T-helper 1 cell treated with Interleukin-12 subunit alpha and Interleukin-12 subunit beta and Interleukin-4 antibody, amounts not matched to agents 30 μg/mL and 1 μg/mL, for 36 hours (primary cell): ENCODE data around the gene PDE4B.
A peak's percentile ranks its signal among the peaks of the same experiment; 100 is the strongest.
"Not testable (repeated sequence)": the region's sequence is repeated elsewhere in the genome, so short reads cannot be mapped to it uniquely, and the experiment has no call there.

Source experiments
- H3K27ac Mint-ChIP-seq: one replicate; pipeline ENCODE4 v1.8.0; 2021; ENCODE audit warnings: mild to moderate bottlenecking, mixed read lengths
- H3K27me3 Mint-ChIP-seq: one replicate; pipeline ENCODE4 v1.8.0; 2021; ENCODE audit warnings: low read depth, mixed read lengths
- H3K36me3 Mint-ChIP-seq: one replicate; pipeline ENCODE4 v1.8.0; 2021; ENCODE audit warnings: low read depth, mixed read lengths
- H3K4me1 Mint-ChIP-seq: one replicate; pipeline ENCODE4 v1.8.0; 2021; ENCODE audit warnings: low read depth, mixed read lengths
- H3K4me3 Mint-ChIP-seq: one replicate; pipeline ENCODE4 v1.8.0; 2021; ENCODE audit warnings: mild to moderate bottlenecking, moderate library complexity, mixed read lengths
- H3K9me3 Mint-ChIP-seq: one replicate; pipeline ENCODE4 v1.8.0; 2021; ENCODE audit warnings: mixed read lengths

Gene PDE4B

GRCh38 chr1:65826782-65827181 is 34.1 kb downstream of the PDE4B start:
- peaks cover 3% of the 10 kb centered on the region for H3K9me3 Mint-ChIP-seq

GRCh38 chr1:65827346-65827745 is 34.7 kb downstream of the PDE4B start:
- peaks cover 20% of the 10 kb centered on the region for H3K4me1 Mint-ChIP-seq
- no peak overlapping the region for H3K4me3 Mint-ChIP-seq
- peaks cover 2% of the 10 kb centered on the region for H3K36me3 Mint-ChIP-seq
- peaks cover 40% of the 10 kb centered on the region for H3K27me3 Mint-ChIP-seq
- peaks cover 6% of the 10 kb centered on the region for H3K9me3 Mint-ChIP-seq
- H3K27ac Mint-ChIP-seq, result no peak overlapping the region

More at GRCh38 chr1:65826782-65827181, 34.1 kb downstream of the PDE4B start:
- Mint-ChIP-seq H3K27me3 (peaks cover 39% of the 10 kb centered on the region), H3K36me3 (no peaks in the 10 kb centered on the region), H3K27ac (no peak overlapping the region), H3K4me3 (no peak overlapping the region), H3K4me1 (peaks cover 17% of the 10 kb centered on the region)

- peaks cover 6% of the 10 kb centered on the region for H3K9me3 Mint-ChIP-seq
Observed at GRCh38 chr1:65830306-65830705, 37.6 kb downstream of the PDE4B start.

GRCh38 chr1:65832296-65832695 is 39.6 kb downstream of the PDE4B start:
- no peak overlapping the region for H3K27ac Mint-ChIP-seq
- peaks cover 3% of the 10 kb centered on the region for H3K9me3 Mint-ChIP-seq
- H3K4me3 Mint-ChIP-seq, result no peak overlapping the region
- peaks cover 26% of the 10 kb centered on the region for H3K27me3 Mint-ChIP-seq
- peaks cover 20% of the 10 kb centered on the region for H3K4me1 Mint-ChIP-seq
- H3K36me3 Mint-ChIP-seq, result peaks cover 2% of the 10 kb centered on the region

More at GRCh38 chr1:65830306-65830705, 37.6 kb downstream of the PDE4B start:
- Mint-ChIP-seq H3K27ac (peak overlapping the region; percentile 75), H3K4me1 (peaks cover 20% of the 10 kb centered on the region), H3K4me3 (peak overlapping the region; percentile 22), H3K27me3 (peaks cover 36% of the 10 kb centered on the region), H3K36me3 (peaks cover 2% of the 10 kb centered on the region)

GRCh38 chr1:65836686-65837085 is 44.0 kb downstream of the PDE4B start:
- Mint-ChIP-seq H3K4me3 (no peak overlapping the region), H3K36me3 (peaks cover 2% of the 10 kb centered on the region), H3K9me3 (peaks cover 3% of the 10 kb centered on the region), H3K27ac (no peak overlapping the region), H3K4me1 (peaks cover 5% of the 10 kb centered on the region), H3K27me3 (peaks cover 21% of the 10 kb centered on the region)

GRCh38 chr1:65840683-65841082 is 48.0 kb downstream of the PDE4B start:
- peaks cover 17% of the 10 kb centered on the region for H3K27me3 Mint-ChIP-seq
- H3K27ac Mint-ChIP-seq, result no peak overlapping the region
- H3K4me1 Mint-ChIP-seq, result no peaks in the 10 kb centered on the region
- H3K9me3 Mint-ChIP-seq, result no peaks in the 10 kb centered on the region
- H3K36me3 Mint-ChIP-seq, result no peaks in the 10 kb centered on the region
- no peak overlapping the region for H3K4me3 Mint-ChIP-seq

GRCh38 chr1:65844296-65844695 is 51.6 kb downstream of the PDE4B start:
- Mint-ChIP-seq H3K27me3 (peaks cover 16% of the 10 kb centered on the region), H3K36me3 (peaks cover 5% of the 10 kb centered on the region), H3K4me3 (no peak overlapping the region), H3K27ac (no peak overlapping the region), H3K4me1 (no peaks in the 10 kb centered on the region), H3K9me3 (peaks cover 4% of the 10 kb centered on the region)

- Mint-ChIP-seq H3K27ac (no peak overlapping the region), H3K4me3 (no peak overlapping the region), H3K9me3 (peaks cover 10% of the 10 kb centered on the region), H3K27me3 (peaks cover 13% of the 10 kb centered on the region), H3K4me1 (no peaks in the 10 kb centered on the region), H3K36me3 (peaks cover 5% of the 10 kb centered on the region)
Observed at GRCh38 chr1:65844821-65845534, 52.3 kb downstream of the PDE4B start.

GRCh38 chr1:65845535-65846060 is 52.9 kb downstream of the PDE4B start:
- no peaks in the 10 kb centered on the region for H3K4me1 Mint-ChIP-seq
- peaks cover 5% of the 10 kb centered on the region for H3K36me3 Mint-ChIP-seq
- H3K9me3 Mint-ChIP-seq, result peaks cover 10% of the 10 kb centered on the region
- peaks cover 13% of the 10 kb centered on the region for H3K27me3 Mint-ChIP-seq
- no peak overlapping the region for H3K27ac Mint-ChIP-seq
- H3K4me3 Mint-ChIP-seq, result no peak overlapping the region

- peaks cover 10% of the 10 kb centered on the region for H3K9me3 Mint-ChIP-seq
- H3K27me3 Mint-ChIP-seq, result peaks cover 13% of the 10 kb centered on the region
- H3K4me3 Mint-ChIP-seq, result no peak overlapping the region
- no peak overlapping the region for H3K27ac Mint-ChIP-seq
- H3K4me1 Mint-ChIP-seq, result no peaks in the 10 kb centered on the region
- peaks cover 5% of the 10 kb centered on the region for H3K36me3 Mint-ChIP-seq
Observed at GRCh38 chr1:65846866-65847265, 54.2 kb downstream of the PDE4B start.

- Mint-ChIP-seq H3K27ac (no peak overlapping the region), H3K36me3 (peaks cover 5% of the 10 kb centered on the region), H3K27me3 (peaks cover 16% of the 10 kb centered on the region), H3K4me1 (peaks cover 3% of the 10 kb centered on the region), H3K9me3 (peaks cover 10% of the 10 kb centered on the region), H3K4me3 (no peak overlapping the region)
Observed at GRCh38 chr1:65850281-65850680, 57.6 kb downstream of the PDE4B start.

- not testable (repeated sequence) for H3K27ac Mint-ChIP-seq, H3K4me3 Mint-ChIP-seq, H3K36me3 Mint-ChIP-seq, H3K4me1 Mint-ChIP-seq
- Mint-ChIP-seq H3K27me3 (peaks cover 22% of the 10 kb centered on the region), H3K9me3 (peaks cover 22% of the 10 kb centered on the region)
Observed at GRCh38 chr1:65856591-65856990, 63.9 kb downstream of the PDE4B start.

- no peak overlapping the region for H3K4me3 Mint-ChIP-seq
- peak overlapping the region; percentile 61 for H3K27ac Mint-ChIP-seq
- H3K4me1 Mint-ChIP-seq, result peaks cover 15% of the 10 kb centered on the region
- peaks cover 25% of the 10 kb centered on the region for H3K9me3 Mint-ChIP-seq
- H3K27me3 Mint-ChIP-seq, result peaks cover 4% of the 10 kb centered on the region
- peaks cover 11% of the 10 kb centered on the region for H3K36me3 Mint-ChIP-seq
Observed at GRCh38 chr1:65866439-65866838, 73.7 kb downstream of the PDE4B start.

- H3K4me3 Mint-ChIP-seq, result no peak overlapping the region
Observed at GRCh38 chr1:65872301-65872700, 79.6 kb downstream of the PDE4B start.

GRCh38 chr1:65878342-65878741 is 85.6 kb downstream of the PDE4B start:
- H3K27me3 Mint-ChIP-seq, H3K4me3 Mint-ChIP-seq, H3K36me3 Mint-ChIP-seq, H3K4me1 Mint-ChIP-seq, H3K27ac Mint-ChIP-seq, H3K9me3 Mint-ChIP-seq: not testable (repeated sequence)

More at GRCh38 chr1:65872301-65872700, 79.6 kb downstream of the PDE4B start:
- peaks cover 6% of the 10 kb centered on the region for H3K4me1 Mint-ChIP-seq
- H3K27me3 Mint-ChIP-seq, result peaks cover 4% of the 10 kb centered on the region
- no peaks in the 10 kb centered on the region for H3K9me3 Mint-ChIP-seq
- H3K36me3 Mint-ChIP-seq, result peaks cover 3% of the 10 kb centered on the region
- H3K27ac Mint-ChIP-seq, result no peak overlapping the region
